ENCODE measurements around the gene ADGRD1.
A peak's percentile ranks its signal among the peaks of the same experiment; 100 is the strongest.

The ADGRD1 gene

GRCh38 chr12:131140697-131141096 lies 187.0 kb downstream of the ADGRD1 start:
- no peak overlapping the region for H3K4me3 ChIP-seq
- TF ChIP-seq, protein P1, sequence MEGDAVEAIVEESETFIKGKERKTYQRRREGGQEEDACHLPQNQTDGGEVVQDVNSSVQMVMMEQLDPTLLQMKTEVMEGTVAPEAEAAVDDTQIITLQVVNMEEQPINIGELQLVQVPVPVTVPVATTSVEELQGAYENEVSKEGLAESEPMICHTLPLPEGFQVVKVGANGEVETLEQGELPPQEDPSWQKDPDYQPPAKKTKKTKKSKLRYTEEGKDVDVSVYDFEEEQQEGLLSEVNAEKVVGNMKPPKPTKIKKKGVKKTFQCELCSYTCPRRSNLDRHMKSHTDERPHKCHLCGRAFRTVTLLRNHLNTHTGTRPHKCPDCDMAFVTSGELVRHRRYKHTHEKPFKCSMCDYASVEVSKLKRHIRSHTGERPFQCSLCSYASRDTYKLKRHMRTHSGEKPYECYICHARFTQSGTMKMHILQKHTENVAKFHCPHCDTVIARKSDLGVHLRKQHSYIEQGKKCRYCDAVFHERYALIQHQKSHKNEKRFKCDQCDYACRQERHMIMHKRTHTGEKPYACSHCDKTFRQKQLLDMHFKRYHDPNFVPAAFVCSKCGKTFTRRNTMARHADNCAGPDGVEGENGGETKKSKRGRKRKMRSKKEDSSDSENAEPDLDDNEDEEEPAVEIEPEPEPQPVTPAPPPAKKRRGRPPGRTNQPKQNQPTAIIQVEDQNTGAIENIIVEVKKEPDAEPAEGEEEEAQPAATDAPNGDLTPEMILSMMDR (IDR thresholded peaks at IDR 0.05) = no peak
- no peak overlapping the region for H3K27ac ChIP-seq
- H3K9me3 ChIP-seq = no peaks in the 10 kb centered on the region
- intact Hi-C loops (cut with DNase I; ENCODE audit: low total_unique reads) = no loop called here
- DNase-seq = no peak
- peaks cover 0 to 4% (median 0%) of the 10 kb centered on the region in 3 donors for H3K36me3 ChIP-seq
- peaks cover 0 to 3% (median 0%) of the 10 kb centered on the region in 4 donors for H3K4me1 ChIP-seq
- no peaks in the 10 kb centered on the region for H3K27me3 ChIP-seq

GRCh38 chr12:131141514-131141913 lies 187.8 kb downstream of the ADGRD1 start:
- no peaks in the 10 kb centered on the region for H3K36me3 ChIP-seq
- H3K4me3 ChIP-seq = no peak overlapping the region
- no peak overlapping the region for H3K27ac ChIP-seq
- no peaks in the 10 kb centered on the region for H3K9me3 ChIP-seq
- intact Hi-C loops (cut with DNase I; ENCODE audit: low total_unique reads) = no loop called here
- H3K4me1 ChIP-seq = peaks cover 0 to 3% (median 0%) of the 10 kb centered on the region in 4 donors
- TF ChIP-seq, protein P1 (IDR thresholded peaks at IDR 0.05) = no peak
- H3K27me3 ChIP-seq = no peaks in the 10 kb centered on the region
- no peak for DNase-seq

- no peaks in the 10 kb centered on the region for H3K27me3 ChIP-seq
- intact Hi-C loops (cut with DNase I; ENCODE audit: low total_unique reads) = no loop called here
- H3K4me3 ChIP-seq = peak overlapping the region in 1 of 2 donors; percentile 24
- DNase-seq = peak in 1 of 2 donors; percentile 33
- H3K36me3 ChIP-seq = no peaks in the 10 kb centered on the region
- H3K27ac ChIP-seq = no peak overlapping the region
- H3K9me3 ChIP-seq = no peaks in the 10 kb centered on the region
- TF ChIP-seq, protein P1 (IDR thresholded peaks at IDR 0.05) = no peak
- H3K4me1 ChIP-seq = peaks cover 0 to 3% (median 0%) of the 10 kb centered on the region in 4 donors
These were observed 189.4 kb downstream of the ADGRD1 start for GRCh38 chr12:131142891-131143657.

DNA sequence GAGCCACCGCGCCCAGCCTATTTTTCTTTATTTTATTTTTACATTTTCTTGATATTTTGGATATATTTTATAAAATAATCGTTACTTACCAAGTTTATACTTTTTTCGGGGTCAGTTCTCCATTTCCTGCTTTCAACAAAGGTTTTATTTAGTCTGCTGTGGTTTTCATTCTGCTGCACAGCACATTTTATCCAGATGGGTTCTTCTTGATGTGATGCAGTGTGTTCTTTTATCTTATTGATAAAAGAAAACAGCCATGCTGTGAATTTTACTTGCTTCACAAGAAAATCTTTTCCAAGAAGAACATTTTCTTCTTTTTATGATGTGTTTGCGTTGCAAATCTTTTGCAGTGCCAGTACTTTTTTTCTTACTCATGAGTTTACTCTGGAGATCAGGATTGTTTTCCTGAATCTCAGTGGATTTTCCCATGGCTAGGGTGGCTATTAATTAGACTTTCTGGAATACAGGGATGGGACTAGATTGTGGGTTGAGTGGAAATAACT lies 192.5 kb downstream of the ADGRD1 start:
- Histone ChIP-seq H3K36me3 (no peaks in the 10 kb centered on the region), H3K9me3 (no peaks in the 10 kb centered on the region), H3K4me1 (peaks cover 0 to 3% (median 0%) of the 10 kb centered on the region in 4 donors), H3K27me3 (no peaks in the 10 kb centered on the region), H3K27ac (no peak overlapping the region), H3K4me3 (no peak overlapping the region)
- TF ChIP-seq, protein P1 (IDR thresholded peaks at IDR 0.05) = no peak
- no peak for DNase-seq
- intact Hi-C loops (cut with DNase I; ENCODE audit: low total_unique reads) = no loop called here

DNA sequence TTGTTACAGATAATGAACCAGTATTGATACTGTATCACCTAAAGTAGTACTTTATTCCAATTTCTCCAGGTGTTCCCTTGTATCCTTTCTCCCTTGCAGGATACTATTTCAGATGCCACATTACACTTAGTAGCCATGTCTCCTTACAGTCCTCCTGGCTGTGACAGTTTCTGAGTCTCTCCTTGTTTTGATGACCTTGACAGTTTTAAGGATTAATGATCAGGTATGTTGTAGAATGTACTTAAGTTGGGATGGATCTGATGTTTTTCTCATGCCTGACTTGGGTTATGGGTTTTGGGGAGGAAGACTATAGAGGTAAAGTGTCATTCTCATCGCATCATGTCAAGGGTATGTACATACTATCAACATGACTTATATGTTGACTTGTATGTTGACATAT lies 193.6 kb downstream of the ADGRD1 start:
- TF ChIP-seq, protein P1 (IDR thresholded peaks at IDR 0.05) = no peak
- Histone ChIP-seq H3K36me3 (no peaks in the 10 kb centered on the region), H3K4me3 (no peak overlapping the region), H3K9me3 (peaks cover 0 to 5% (median 0%) of the 10 kb centered on the region in 3 donors), H3K4me1 (peaks cover 0 to 3% (median 0%) of the 10 kb centered on the region in 4 donors), H3K27me3 (no peaks in the 10 kb centered on the region), H3K27ac (no peak overlapping the region)
- intact Hi-C loops (cut with DNase I; ENCODE audit: low total_unique reads) = no loop called here
- no peak for DNase-seq

Measured in tibial artery (tissue), 4 donors.